GM23338 (cell line): ENCODE results near the gene MEGF10. TPM values are rescaled to one million over a fixed set of nuclear protein-coding genes. Genes with fewer than 3 reads are reported as not detected.

Experiments
- ATAC-seq: fragments of 200-7000 bp; cut with Tn5 transposase; 3 replicates; pipeline ENCODE4 v1.9.1; 2020
- DNase-seq: peaks from one replicate; pipeline ENCODE4 v3.0.0-alpha.2; 2015; ENCODE audit warnings: low spot score
- H2AFZ ChIP-seq: fragments of 200-600 bp; sonication (generic); 2 replicates; pipeline ENCODE4 v1.8.0; 2016; ENCODE audit warnings: antibody characterized with exemption, mild to moderate bottlenecking, moderate library complexity
- H3F3A ChIP-seq: fragments of 200-600 bp; sonication (generic); replicated peaks from 2 replicates; pipeline ENCODE4 v1.8.0; 2017; ENCODE audit warnings: antibody characterized with exemption, mixed run types, low read depth
- H3K27ac ChIP-seq: fragments of 200-600 bp; sonication (generic); 2 replicates; pipeline ENCODE4 v1.6.1; 2016; ENCODE audit warnings: low read depth
- H3K27me3 ChIP-seq: fragments of 200-600 bp; sonication (generic); 2 replicates; pipeline ENCODE4 v1.8.0; 2016; ENCODE audit warnings: mild to moderate bottlenecking, mixed run types, moderate library complexity; ENCODE audit not compliant: insufficient read depth
- H3K36me3 ChIP-seq: fragments of 200-600 bp; sonication (generic); 2 replicates; pipeline ENCODE4 v1.8.0; 2016; ENCODE audit warnings: mild to moderate bottlenecking; ENCODE audit not compliant: insufficient read depth
- H3K4me1 ChIP-seq: fragments of 200-600 bp; sonication (generic); 2 replicates; pipeline ENCODE4 v1.8.0; 2016; ENCODE audit warnings: mild to moderate bottlenecking, moderate library complexity; ENCODE audit not compliant: insufficient read depth
- H3K4me2 ChIP-seq: fragments of 200-600 bp; sonication (generic); 2 replicates; pipeline ENCODE4 v1.7.1; 2017; ENCODE audit warnings: mixed run types
- H3K4me3 ChIP-seq: fragments of 200-600 bp; sonication (generic); 2 replicates; pipeline ENCODE4 v1.6.1; 2016; ENCODE audit warnings: mixed run types
- H3K79me2 ChIP-seq: fragments of 200-600 bp; sonication (generic); replicated peaks from 2 replicates; pipeline ENCODE4 v1.8.0; 2017; ENCODE audit warnings: mild to moderate bottlenecking; ENCODE audit not compliant: insufficient read depth
- H3K9me2 ChIP-seq: fragments of 200-600 bp; sonication (generic); 2 replicates; pipeline ENCODE4 v1.8.0; 2017; ENCODE audit not compliant: insufficient read depth
- H4K20me1 ChIP-seq: fragments of 200-600 bp; sonication (generic); replicated peaks from 2 replicates; pipeline ENCODE4 v1.8.0; 2017; ENCODE audit warnings: mild to moderate bottlenecking; ENCODE audit not compliant: insufficient read depth
- H3K27ac Mint-ChIP-seq: 2 replicates; pipeline ENCODE4 v1.8.0; 2020; ENCODE audit warnings: inconsistent platforms, mild to moderate bottlenecking, moderate library complexity, mixed read lengths
- H3K27me3 Mint-ChIP-seq: 3 replicates; pipeline ENCODE4 v1.8.0; 2022; ENCODE audit warnings: low read depth, mild to moderate bottlenecking, moderate library complexity, mixed read lengths, inconsistent platforms; ENCODE audit not compliant: insufficient read depth, poor library complexity
- H3K36me3 Mint-ChIP-seq: 3 replicates; pipeline ENCODE4 v1.8.0; 2021; ENCODE audit warnings: low read depth, mild to moderate bottlenecking, inconsistent platforms, moderate library complexity, mixed read lengths
- H3K4me1 Mint-ChIP-seq: 3 replicates; pipeline ENCODE4 v1.8.0; 2020; ENCODE audit warnings: mild to moderate bottlenecking, inconsistent platforms, mixed read lengths
- H3K4me3 Mint-ChIP-seq: 3 replicates; pipeline ENCODE4 v1.8.0; 2021; ENCODE audit warnings: moderate library complexity, mild to moderate bottlenecking, inconsistent platforms, mixed read lengths
- H3K9me3 Mint-ChIP-seq: 3 replicates; pipeline ENCODE4 v1.8.0; 2020; ENCODE audit warnings: moderate library complexity, mild to moderate bottlenecking, inconsistent platforms, mixed read lengths
- CREB1 ChIP-seq: fragments of 250-450 bp; sonication (Bioruptor Pico); IDR thresholded peaks from 2 replicates; pipeline ENCODE4 v1.5.0; 2020; ENCODE audit warnings: low read depth, mild to moderate bottlenecking, moderate library complexity
- EZH2 ChIP-seq: fragments of 200-600 bp; sonication (generic); IDR thresholded peaks from one replicate; pipeline ENCODE4 v1.8.0; 2017; ENCODE audit warnings: antibody characterized with exemption, mild to moderate bottlenecking, low read depth; ENCODE audit not compliant: unreplicated experiment
- EZH2phosphoT487 ChIP-seq: fragments of 200-600 bp; sonication (generic); IDR thresholded peaks from one replicate; pipeline ENCODE4 v1.8.1; 2018; ENCODE audit warnings: antibody characterized with exemption; ENCODE audit not compliant: unreplicated experiment
- NANOG ChIP-seq: IDR thresholded peaks from 2 replicates; pipeline ENCODE4 v1.6.1; 2016; ENCODE audit warnings: antibody characterized with exemption, borderline replicate concordance
- POLR2AphosphoS5 ChIP-seq: IDR thresholded peaks from 2 replicates; pipeline ENCODE4 v1.6.1; 2016; ENCODE audit warnings: antibody characterized with exemption, low read depth
- ZNF331 ChIP-seq: fragments of 250-450 bp; sonication (Bioruptor Pico); IDR thresholded peaks from 2 replicates; pipeline ENCODE4 v1.5.0; 2020; ENCODE audit warnings: low read depth, mild to moderate bottlenecking, moderate library complexity
- ZNF462 ChIP-seq: fragments of 250-450 bp; sonication (Bioruptor Pico); IDR thresholded peaks from 2 replicates; pipeline ENCODE4 v1.5.0; 2020; ENCODE audit warnings: mild to moderate bottlenecking, moderate library complexity
- polyA plus RNA-seq: library from polyadenylated mRNA; unstranded; fragments of >200 nt; fragmentation: Nextera tagmentation; extraction: Ambion mirVana; gene quantifications from 2 replicates; pipeline ENCODE4 v1.2.1, GENCODE V29; 2016
- total RNA-seq: library from RNA; depleted of rRNA; stranded (reverse); fragments of >200 nt; shearing (Covaris generic); gene quantifications from 2 replicates; pipeline ENCODE4 v1.2.3, GENCODE V29; 2014
- TF ChIP-seq, protein P1 (sequence below): IDR thresholded peaks from 2 replicates; pipeline ENCODE4 v1.6.1; 2016; ENCODE audit warnings: antibody characterized with exemption
- TF ChIP-seq, protein P2 (sequence below), 2 experiments: fragments of 200-600 bp in 1 of 2; sonication (generic) in 1 of 2; conservative IDR thresholded peaks; 2 replicates each; pipeline versions ENCODE4 v1.5.1 to v1.6.1; 2016 to 2017; ENCODE audit warnings: antibody characterized with exemption in 2 of 2, low read depth in 2 of 2, mild to moderate bottlenecking in 2 of 2, moderate library complexity in 1 of 2

Gene MEGF10
- total and polyA plus RNA-seq, 2 experiments from 2014 or later = 4.5 to 28.3 TPM

DNA sequence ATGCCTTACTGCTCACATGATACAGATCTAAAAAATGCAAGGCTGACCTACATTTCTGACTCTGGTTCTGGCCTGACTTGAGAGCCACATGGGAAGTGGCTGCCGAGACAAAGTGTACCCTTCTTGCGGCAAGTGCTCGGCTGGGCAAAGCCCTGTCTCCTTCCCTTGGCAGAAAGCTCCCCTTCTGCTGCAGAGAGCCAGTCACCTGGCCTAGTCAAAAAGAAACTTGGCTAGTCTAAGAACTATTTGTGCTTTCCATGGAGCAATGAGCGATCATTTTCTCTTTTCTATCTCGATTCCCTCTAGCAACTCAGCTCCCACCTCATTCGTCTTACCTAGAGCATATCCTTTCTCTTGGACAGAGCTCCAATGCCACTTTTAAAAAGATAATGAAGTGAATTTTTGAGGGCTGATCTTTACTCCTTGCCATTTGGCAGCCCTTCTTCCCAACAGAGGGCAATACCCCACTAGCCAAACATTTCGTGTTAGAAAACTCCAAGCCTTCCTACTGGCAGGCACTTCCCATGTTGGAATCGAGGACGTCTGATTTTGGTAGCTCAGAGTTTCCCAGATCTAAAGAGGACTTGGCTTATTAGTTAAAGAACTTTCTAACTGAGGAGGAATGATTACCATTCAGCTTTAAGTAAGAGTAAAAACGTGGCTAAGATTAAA lies 118.8 kb downstream of the MEGF10 start:
- Histone ChIP-seq H3K4me2 (no peak overlapping the region), H3K27me3 (no peaks in the 10 kb centered on the region), H3K79me2 (no peaks in the 10 kb centered on the region), H4K20me1 (no peaks in the 10 kb centered on the region), H3K4me1 (peaks cover 13% of the 10 kb centered on the region), H3K27ac (no peak overlapping the region; the same call in 1 of the 2 replicates), H3F3A (no peaks in the 10 kb centered on the region), H3K4me3 (no peak overlapping the region), H3K36me3 (no peaks in the 10 kb centered on the region; the same call in 1 of the 2 replicates), H3K9me2 (no peaks in the 10 kb centered on the region), H2AFZ (no peak overlapping the region)
- DNase-seq (no peak), ATAC-seq (no peak)
- Mint-ChIP-seq H3K4me3 (no peak overlapping the region), H3K4me1 (peaks cover 25% of the 10 kb centered on the region), H3K36me3 (peaks cover 12% of the 10 kb centered on the region; the same call in 2 of the 3 replicates), H3K27ac (peak overlapping the region; percentile 60), H3K27me3 (no peaks in the 10 kb centered on the region), H3K9me3 (no peaks in the 10 kb centered on the region)
- TF ChIP-seq ZNF462 = no peak
- no peak for TF ChIP-seq EZH2phosphoT487
- TF ChIP-seq NANOG = no peak
- TF ChIP-seq EZH2 = no peak
- no peak for TF ChIP-seq CREB1
- TF ChIP-seq POLR2AphosphoS5 = no peak
- TF ChIP-seq, protein P1, sequence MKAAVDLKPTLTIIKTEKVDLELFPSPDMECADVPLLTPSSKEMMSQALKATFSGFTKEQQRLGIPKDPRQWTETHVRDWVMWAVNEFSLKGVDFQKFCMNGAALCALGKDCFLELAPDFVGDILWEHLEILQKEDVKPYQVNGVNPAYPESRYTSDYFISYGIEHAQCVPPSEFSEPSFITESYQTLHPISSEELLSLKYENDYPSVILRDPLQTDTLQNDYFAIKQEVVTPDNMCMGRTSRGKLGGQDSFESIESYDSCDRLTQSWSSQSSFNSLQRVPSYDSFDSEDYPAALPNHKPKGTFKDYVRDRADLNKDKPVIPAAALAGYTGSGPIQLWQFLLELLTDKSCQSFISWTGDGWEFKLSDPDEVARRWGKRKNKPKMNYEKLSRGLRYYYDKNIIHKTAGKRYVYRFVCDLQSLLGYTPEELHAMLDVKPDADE = no peak
- TF ChIP-seq, protein P2, sequence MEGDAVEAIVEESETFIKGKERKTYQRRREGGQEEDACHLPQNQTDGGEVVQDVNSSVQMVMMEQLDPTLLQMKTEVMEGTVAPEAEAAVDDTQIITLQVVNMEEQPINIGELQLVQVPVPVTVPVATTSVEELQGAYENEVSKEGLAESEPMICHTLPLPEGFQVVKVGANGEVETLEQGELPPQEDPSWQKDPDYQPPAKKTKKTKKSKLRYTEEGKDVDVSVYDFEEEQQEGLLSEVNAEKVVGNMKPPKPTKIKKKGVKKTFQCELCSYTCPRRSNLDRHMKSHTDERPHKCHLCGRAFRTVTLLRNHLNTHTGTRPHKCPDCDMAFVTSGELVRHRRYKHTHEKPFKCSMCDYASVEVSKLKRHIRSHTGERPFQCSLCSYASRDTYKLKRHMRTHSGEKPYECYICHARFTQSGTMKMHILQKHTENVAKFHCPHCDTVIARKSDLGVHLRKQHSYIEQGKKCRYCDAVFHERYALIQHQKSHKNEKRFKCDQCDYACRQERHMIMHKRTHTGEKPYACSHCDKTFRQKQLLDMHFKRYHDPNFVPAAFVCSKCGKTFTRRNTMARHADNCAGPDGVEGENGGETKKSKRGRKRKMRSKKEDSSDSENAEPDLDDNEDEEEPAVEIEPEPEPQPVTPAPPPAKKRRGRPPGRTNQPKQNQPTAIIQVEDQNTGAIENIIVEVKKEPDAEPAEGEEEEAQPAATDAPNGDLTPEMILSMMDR (conservative IDR thresholded peaks at IDR 0.05; ENCODE audit: low read depth in 2 of 2) = no peak
- TF ChIP-seq ZNF331 = no peak
